ENCODE data around the gene OTOG. TPM values are rescaled to one million over a fixed set of nuclear protein-coding genes. Genes with fewer than 3 reads are reported as not detected.

The OTOG gene
- total RNA-seq, 1 experiment from 2014 or later: not detected

- no peak overlapping the region for H3K4me3 Mint-ChIP-seq (ENCODE audit: unreplicated experiment)
- no peak for TF ChIP-seq CTCF (IDR thresholded peaks at IDR 0.05; ENCODE audit: unreplicated experiment)
- no peak overlapping the region for H3K27ac Mint-ChIP-seq (ENCODE audit: low read depth, unreplicated experiment)
- CTCF ChIA-PET: no interaction called here
- no TSS peak for BruUV-seq (replicated peaks)
- H3K9me3 Mint-ChIP-seq (ENCODE audit: unreplicated experiment): no peaks in the 10 kb centered on the region
- POLR2A ChIA-PET: no interaction called here
- no peaks in the 10 kb centered on the region for H3K36me3 Mint-ChIP-seq (ENCODE audit: insufficient read depth, unreplicated experiment)
- H3K27me3 Mint-ChIP-seq (ENCODE audit: insufficient read depth, unreplicated experiment): peaks cover 20% of the 10 kb centered on the region
- H3K4me1 Mint-ChIP-seq (ENCODE audit: insufficient read depth, unreplicated experiment): no peaks in the 10 kb centered on the region
- DNase-seq (ENCODE audit: unreplicated experiment): no peak
- intact Hi-C loops (cut with micrococcal nuclease): no loop called here
Observed at GRCh38 chr11:17637901-17638300, 90.8 kb downstream of the OTOG start.

GRCh38 chr11:17638311-17638710 is 91.3 kb downstream of the OTOG start:
- TF ChIP-seq CTCF (IDR thresholded peaks at IDR 0.05; ENCODE audit: unreplicated experiment): no peak
- H3K9me3 Mint-ChIP-seq (ENCODE audit: unreplicated experiment): no peaks in the 10 kb centered on the region
- no peaks in the 10 kb centered on the region for H3K36me3 Mint-ChIP-seq (ENCODE audit: insufficient read depth, unreplicated experiment)
- H3K27ac Mint-ChIP-seq (ENCODE audit: low read depth, unreplicated experiment): no peak overlapping the region
- peaks cover 20% of the 10 kb centered on the region for H3K27me3 Mint-ChIP-seq (ENCODE audit: insufficient read depth, unreplicated experiment)
- CTCF ChIA-PET: no interaction called here
- no peaks in the 10 kb centered on the region for H3K4me1 Mint-ChIP-seq (ENCODE audit: insufficient read depth, unreplicated experiment)
- POLR2A ChIA-PET: no interaction called here
- H3K4me3 Mint-ChIP-seq (ENCODE audit: unreplicated experiment): no peak overlapping the region
- no peak for DNase-seq (ENCODE audit: unreplicated experiment)
- intact Hi-C loops (cut with micrococcal nuclease): no loop called here
- BruUV-seq (replicated peaks): no TSS peak

GRCh38 chr11:17639091-17639490 is 92.0 kb downstream of the OTOG start:
- Mint-ChIP-seq H3K27ac (ENCODE audit: low read depth, unreplicated experiment) (no peak overlapping the region), H3K36me3 (ENCODE audit: insufficient read depth, unreplicated experiment) (no peaks in the 10 kb centered on the region), H3K27me3 (ENCODE audit: insufficient read depth, unreplicated experiment) (peaks cover 20% of the 10 kb centered on the region), H3K4me3 (ENCODE audit: unreplicated experiment) (no peak overlapping the region), H3K9me3 (ENCODE audit: unreplicated experiment) (no peaks in the 10 kb centered on the region), H3K4me1 (ENCODE audit: insufficient read depth, unreplicated experiment) (no peaks in the 10 kb centered on the region)
- CTCF ChIA-PET: interaction anchor here (0.8 kb wide), 1 partner anchor 32 kb away, joined by 4 read pairs; no protein-coding TSS in a partner anchor
- POLR2A ChIA-PET: no interaction called here
- intact Hi-C loops (cut with micrococcal nuclease): no loop called here
- DNase-seq (ENCODE audit: unreplicated experiment): no peak
- TF ChIP-seq CTCF (IDR thresholded peaks at IDR 0.05; ENCODE audit: unreplicated experiment): no peak
- no TSS peak for BruUV-seq (replicated peaks)

- no peak overlapping the region for H3K27ac Mint-ChIP-seq (ENCODE audit: low read depth, unreplicated experiment)
- H3K27me3 Mint-ChIP-seq (ENCODE audit: insufficient read depth, unreplicated experiment): peaks cover 20% of the 10 kb centered on the region
- H3K4me1 Mint-ChIP-seq (ENCODE audit: insufficient read depth, unreplicated experiment): no peaks in the 10 kb centered on the region
- no peaks in the 10 kb centered on the region for H3K9me3 Mint-ChIP-seq (ENCODE audit: unreplicated experiment)
- no peaks in the 10 kb centered on the region for H3K36me3 Mint-ChIP-seq (ENCODE audit: insufficient read depth, unreplicated experiment)
- ChIA-PET CTCF (interaction anchor here (0.8 kb wide), 1 partner anchor 33 kb away, joined by 4 read pairs; no protein-coding TSS in a partner anchor), POLR2A (interaction anchor here (0.6 kb wide), 1 partner anchor 61 kb away, joined by 3 read pairs; no protein-coding TSS in a partner anchor)
- no TSS peak for BruUV-seq (replicated peaks)
- TF ChIP-seq CTCF (IDR thresholded peaks at IDR 0.05; ENCODE audit: unreplicated experiment): no peak
- H3K4me3 Mint-ChIP-seq (ENCODE audit: unreplicated experiment): no peak overlapping the region
- DNase-seq (ENCODE audit: unreplicated experiment): no peak
- intact Hi-C loops (cut with micrococcal nuclease): no loop called here
Observed at GRCh38 chr11:17639781-17640180, 92.7 kb downstream of the OTOG start.

Measured in MCF 10A (cell line).